Measurements from ENCODE around the gene THBD. TPM values are rescaled to one million over a fixed set of nuclear protein-coding genes. Genes with fewer than 3 reads are reported as not detected.

The THBD gene
- total RNA-seq, 4 donors from 2014 or later: 40.6 to 205 (median 113) TPM

DNA sequence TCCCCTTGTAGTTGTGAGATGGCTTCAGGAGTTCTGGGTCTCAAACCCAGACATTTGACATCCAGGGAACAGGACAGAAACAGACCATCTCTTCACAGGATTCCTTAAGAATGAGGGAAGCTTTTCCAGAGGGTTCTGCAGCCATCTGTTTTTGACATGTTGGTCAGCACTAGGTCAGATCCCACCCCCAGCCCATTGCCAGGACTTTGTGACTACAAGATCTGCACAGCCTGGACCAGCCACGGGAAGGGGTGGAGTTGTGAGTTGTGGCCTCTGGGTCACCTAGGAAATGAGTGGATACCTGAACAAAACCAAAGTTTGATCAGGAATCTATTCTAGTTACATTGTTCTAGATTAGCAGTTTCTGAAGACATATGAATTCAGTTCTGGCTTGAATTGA, 53.5 kb downstream of the THBD start:
- DNase-seq (ENCODE audit: low spot score) (no peak), ATAC-seq (ENCODE audit: low FRiP score) (no peak)
- TF ChIP-seq, protein P1, sequence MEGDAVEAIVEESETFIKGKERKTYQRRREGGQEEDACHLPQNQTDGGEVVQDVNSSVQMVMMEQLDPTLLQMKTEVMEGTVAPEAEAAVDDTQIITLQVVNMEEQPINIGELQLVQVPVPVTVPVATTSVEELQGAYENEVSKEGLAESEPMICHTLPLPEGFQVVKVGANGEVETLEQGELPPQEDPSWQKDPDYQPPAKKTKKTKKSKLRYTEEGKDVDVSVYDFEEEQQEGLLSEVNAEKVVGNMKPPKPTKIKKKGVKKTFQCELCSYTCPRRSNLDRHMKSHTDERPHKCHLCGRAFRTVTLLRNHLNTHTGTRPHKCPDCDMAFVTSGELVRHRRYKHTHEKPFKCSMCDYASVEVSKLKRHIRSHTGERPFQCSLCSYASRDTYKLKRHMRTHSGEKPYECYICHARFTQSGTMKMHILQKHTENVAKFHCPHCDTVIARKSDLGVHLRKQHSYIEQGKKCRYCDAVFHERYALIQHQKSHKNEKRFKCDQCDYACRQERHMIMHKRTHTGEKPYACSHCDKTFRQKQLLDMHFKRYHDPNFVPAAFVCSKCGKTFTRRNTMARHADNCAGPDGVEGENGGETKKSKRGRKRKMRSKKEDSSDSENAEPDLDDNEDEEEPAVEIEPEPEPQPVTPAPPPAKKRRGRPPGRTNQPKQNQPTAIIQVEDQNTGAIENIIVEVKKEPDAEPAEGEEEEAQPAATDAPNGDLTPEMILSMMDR (IDR thresholded peaks at IDR 0.05): no peak

Other genes starting within 250 kb of the THBD start
- not detected for gene SSTR4, start 14.4 kb downstream of the THBD start, total RNA-seq
- gene CD93, start 36.7 kb upstream of the THBD start, total RNA-seq: 100 to 1,000 TPM in 3 of 4 donors, 10 to 100 TPM in 1; 43.8 to 227 (median 140) TPM

All from omental fat pad (tissue), 4 donors.